SH-SY5Y (cell line): ENCODE data around the gene MYO1F.

Experiments used
- GATA2 ChIP-seq: IDR thresholded peaks from 2 replicates; pipeline ENCODE4 v1.6.1; 2011; ENCODE audit warnings: mild to moderate bottlenecking, low read depth, low read length
- GATA3 ChIP-seq: IDR thresholded peaks from 2 replicates; pipeline ENCODE4 v1.6.1; 2011; ENCODE audit warnings: low read depth, mild to moderate bottlenecking, low read length, moderate library complexity

MYO1F gene

GRCh38 chr19:8545743-8546142 is 31.5 kb downstream of the MYO1F start:
- TF ChIP-seq GATA2 (no peak), GATA3 (no peak)

GRCh38 chr19:8544168-8544567 is 33.1 kb downstream of the MYO1F start:
- TF ChIP-seq GATA3 (no peak), GATA2 (no peak)

DNA sequence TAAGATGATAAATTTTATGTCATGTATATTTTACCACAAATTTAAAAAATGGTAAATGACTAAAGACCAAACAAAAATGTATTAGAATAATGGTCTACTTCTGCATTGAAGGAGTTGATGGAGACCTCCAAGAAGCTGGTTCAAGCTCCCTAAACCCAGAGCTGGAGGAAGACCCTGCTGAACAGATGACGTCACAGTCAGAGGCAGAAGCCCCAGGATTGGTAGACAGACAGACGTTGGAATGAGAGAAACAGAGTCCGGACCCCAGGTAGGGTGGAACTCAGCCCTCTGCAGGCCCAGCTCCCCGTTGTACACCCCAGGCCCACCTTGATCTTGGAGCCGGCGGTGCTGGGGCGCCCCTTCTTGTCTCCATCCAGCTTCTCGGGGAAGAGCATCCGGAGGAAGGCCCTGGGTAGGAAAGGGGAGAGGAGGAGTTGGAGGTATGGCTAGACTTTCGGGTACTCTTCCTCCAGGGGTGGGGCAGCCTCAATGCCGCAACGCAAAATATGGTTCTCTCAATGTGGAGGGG is 37.6 kb downstream of the MYO1F start:
- TF ChIP-seq GATA3 (no peak), GATA2 (no peak)

- TF ChIP-seq GATA2 (no peak), GATA3 (no peak)
Observed at GRCh38 chr19:8537099-8537498, 40.1 kb downstream of the MYO1F start.

DNA sequence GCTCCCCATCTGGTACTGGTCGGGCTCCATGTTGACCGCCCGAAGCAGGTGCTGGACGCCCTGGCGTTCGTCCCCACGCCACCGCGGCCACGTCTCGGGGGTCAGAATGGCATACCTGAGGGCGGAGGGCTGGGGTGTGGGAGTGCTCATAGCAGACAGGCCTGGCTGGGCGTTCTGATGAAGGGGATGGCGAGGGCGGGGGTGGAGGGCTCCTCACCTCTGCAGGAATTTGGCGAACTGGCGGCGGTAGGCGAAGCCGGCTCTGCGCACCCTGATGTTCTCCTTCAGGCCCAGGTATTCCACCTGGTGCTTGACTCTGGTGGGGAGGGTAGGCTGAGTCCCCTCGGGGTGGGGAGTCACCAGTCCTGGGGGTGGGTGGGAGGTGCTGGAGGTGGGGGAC is 41.0 kb downstream of the MYO1F start:
- TF ChIP-seq GATA3: no peak
- TF ChIP-seq GATA2: no peak

DNA sequence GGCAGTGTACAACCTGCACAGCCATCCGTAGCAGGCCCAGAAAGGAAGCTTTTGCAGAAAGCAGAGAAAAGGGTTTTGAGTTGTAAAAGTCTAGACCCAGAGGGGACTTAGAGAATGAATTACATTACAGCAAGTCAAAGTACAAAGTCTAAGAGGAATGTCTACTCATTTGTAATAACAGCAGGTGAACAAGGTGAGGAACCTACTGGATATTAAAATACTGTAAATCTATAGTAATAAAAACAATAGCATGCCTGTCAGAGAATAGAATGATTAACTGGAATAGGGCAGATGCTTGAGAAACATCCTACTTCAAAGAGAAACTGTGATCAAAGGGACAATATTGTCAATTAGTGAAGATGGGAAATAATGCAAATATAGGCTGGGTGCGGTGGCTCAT is 45.0 kb downstream of the MYO1F start:
- TF ChIP-seq GATA3: no peak
- TF ChIP-seq GATA2: no peak

DNA sequence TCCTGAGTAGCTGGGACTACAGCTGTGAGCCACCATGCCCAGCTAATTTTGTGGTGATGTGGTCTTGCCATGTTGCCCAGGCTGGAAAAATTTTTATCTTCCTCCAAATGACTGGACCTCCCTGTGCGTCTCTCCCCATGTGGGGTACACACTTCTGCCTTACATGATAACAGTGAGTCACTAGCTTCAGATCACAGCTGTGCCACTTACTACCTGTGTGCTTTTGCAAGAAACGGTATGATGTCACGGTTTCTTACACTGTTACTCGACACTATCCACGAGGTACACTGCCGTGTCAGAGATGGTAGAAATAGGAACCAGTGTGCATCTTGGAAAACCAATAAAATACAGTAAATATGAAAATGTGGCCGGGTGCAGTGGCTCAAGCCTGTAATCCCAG is 45.8 kb downstream of the MYO1F start:
- no peak for TF ChIP-seq GATA2
- no peak for TF ChIP-seq GATA3

- TF ChIP-seq GATA3 (no peak), GATA2 (no peak)
Observed at GRCh38 chr19:8530061-8530679, 47.1 kb downstream of the MYO1F start.

- TF ChIP-seq GATA3 (no peak), GATA2 (no peak)
Observed at GRCh38 chr19:8529369-8530006, 47.8 kb downstream of the MYO1F start.

DNA sequence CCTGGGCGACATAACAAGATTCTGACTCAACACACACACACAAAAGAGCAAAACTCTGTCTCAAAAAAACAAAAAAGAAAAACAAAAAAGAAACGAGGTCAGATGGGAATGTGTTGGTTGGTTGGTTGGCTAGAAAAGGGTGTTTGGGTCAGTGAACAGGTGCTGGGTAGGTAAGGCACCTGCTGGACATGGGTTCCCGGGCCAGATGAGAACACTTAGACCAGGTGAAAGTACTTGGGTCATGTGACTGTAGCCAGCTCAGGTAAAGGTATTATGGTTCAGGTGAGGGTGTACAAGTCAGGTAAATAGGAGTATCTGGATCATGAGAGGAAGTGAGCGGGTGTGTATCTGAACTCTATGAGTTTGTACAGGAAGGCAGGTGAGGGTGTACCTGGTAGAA is 48.7 kb downstream of the MYO1F start:
- TF ChIP-seq GATA2 (no peak), GATA3 (no peak)

DNA sequence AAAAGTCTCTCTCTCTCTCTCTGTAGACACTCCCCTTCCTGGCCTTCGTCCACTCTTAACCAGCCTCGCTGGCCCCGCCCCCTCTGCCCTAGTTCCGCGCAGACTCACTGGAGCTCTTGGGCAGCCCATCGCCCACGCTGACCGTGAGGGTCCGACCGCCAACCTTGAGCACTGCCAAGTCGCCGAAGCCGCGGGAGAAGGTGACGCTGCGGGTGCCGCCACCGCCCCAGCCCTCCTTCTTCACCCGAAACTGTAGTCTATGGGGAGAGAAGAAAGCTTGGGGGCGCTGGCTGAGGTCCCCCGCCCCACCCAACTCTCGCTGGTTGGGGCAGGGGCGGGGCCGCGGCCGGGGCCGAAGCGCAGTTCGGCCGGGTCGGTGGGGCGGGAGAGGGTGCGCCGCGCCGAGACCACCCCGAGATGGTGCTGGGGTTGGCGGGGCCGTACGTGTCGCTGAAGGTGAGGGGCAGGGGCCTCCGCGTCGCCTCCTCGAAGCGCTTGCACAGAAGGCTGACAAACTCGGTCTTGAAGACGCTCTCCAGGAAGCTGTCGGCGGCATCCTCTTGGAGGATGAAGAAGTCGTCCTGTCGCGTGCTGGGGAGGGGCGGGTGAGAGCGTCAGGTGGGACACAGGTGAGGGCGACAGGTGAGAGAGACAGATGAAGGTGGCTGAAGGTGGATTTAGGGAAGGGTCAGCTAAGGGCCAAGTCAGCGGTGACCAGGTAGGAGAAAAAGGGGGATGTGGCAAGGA is 50.7 kb downstream of the MYO1F start:
- TF ChIP-seq GATA3 (no peak), GATA2 (no peak)

- TF ChIP-seq GATA3 (no peak), GATA2 (no peak)
Observed at GRCh38 chr19:8525401-8525684, 51.9 kb downstream of the MYO1F start.

DNA sequence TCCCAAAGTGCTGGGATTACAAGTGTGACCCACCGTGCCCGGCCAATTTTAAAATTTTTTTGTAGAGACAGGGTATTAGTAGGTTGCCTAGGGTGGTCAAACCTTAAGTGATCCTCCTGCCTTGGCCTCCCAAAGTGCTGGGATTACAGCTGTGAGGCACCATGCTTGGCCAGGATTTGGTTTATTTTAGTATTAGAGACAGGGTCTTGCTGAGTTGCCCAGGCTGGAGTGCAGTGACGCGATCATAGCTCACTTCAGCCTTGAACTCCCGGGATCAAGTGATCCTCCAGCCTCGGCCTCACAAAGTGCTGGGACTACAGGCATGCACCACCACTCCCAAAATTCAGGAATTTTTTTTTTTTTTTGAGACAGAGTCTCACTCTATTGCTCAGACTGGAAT is 57.9 kb downstream of the MYO1F start:
- TF ChIP-seq GATA3 (no peak), GATA2 (no peak)

GRCh38 chr19:8518536-8518935 is 58.7 kb downstream of the MYO1F start:
- no peak for TF ChIP-seq GATA3
- no peak for TF ChIP-seq GATA2

DNA sequence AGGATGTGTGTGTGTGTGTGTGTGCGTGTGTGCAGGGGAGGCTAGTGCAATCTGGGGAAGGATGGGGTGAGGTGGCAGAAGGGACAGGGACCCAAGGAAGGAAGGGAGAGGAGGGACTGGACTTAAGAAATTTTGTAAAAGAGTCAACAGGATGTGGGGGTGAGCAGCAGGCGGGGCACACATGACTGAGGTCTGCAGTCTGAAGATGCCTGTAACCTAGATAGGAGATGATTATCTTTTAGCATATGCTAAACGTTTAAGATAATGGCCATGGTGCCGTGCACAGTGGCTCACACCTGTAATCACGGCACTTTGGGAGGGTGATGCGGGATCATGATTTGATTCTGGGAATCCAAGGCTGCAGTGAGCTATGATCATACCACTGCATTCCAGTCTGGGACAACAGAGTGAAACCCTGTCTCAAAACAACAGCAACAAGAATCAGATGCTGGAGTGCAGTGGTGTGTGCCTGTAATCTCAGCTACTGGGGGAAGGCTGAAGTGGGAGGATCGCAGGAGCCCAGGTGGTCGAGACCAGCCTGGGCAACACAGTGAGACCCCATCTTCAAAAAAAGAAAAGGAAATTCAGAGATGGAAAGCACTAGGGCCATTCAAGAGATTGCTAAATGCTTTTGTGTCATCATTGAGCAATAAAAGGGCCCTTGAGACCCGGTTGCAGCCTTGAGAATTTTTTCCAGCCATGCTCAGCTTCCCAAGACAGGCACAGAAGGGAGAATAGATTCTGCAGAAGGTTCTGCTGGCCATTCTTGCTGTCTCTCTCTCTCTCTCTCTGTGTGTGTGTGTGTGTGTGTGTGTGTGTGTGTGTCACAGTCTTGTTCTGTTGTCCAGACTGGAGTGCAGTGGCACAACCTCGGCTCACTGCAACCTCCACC is 59.4 kb downstream of the MYO1F start:
- TF ChIP-seq GATA2 (no peak), GATA3 (no peak)
